ENCODE results near the gene GPR78. TPM values are rescaled to one million over a fixed set of nuclear protein-coding genes. Genes with fewer than 3 reads are reported as not detected.

Gene GPR78
- total RNA-seq, 1 experiment from 2014 or later: 3.4 TPM

DNA sequence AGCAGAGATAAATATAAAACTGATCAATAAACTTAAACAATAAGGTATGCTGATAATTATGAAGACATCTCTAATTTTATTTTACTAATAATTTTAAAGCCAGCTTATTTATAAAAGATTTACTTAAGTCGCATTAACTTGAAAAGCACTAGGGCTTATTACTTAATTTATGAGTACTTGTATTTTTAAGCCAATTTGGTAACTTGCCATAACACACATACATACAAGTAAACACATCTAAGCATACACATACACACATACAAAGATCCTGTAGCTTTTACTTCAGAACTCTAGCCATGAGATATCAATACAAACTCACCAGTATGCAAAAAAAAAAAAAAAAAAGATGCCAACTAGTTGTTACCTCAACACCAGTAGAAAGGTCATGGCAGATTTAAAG, 10.0 kb upstream of the GPR78 start:
- H3K4ac ChIP-seq (ENCODE audit: low read depth, low read length): no peak overlapping the region
- H3K27me3 ChIP-seq (ENCODE audit: insufficient read depth, low read length): no peaks in the 10 kb centered on the region
- no peak overlapping the region for H3K18ac ChIP-seq (ENCODE audit: insufficient read length, low read depth, low read length)
- no peak overlapping the region for H2AFZ ChIP-seq (ENCODE audit: low read length)
- no peaks in the 10 kb centered on the region for H3K23me2 ChIP-seq (ENCODE audit: insufficient read length, low read depth, low read length, poor library complexity, severe bottlenecking)
- Mint-ChIP-seq H3K36me3 (ENCODE audit: insufficient read depth in 1 of 3, low read depth in 3 of 3) (peaks cover 0 to 4% (median 0%) of the 10 kb centered on the region in 3 experiments; a peak in 2 of 7 replicates), H3K4me3 (no peak overlapping the region), H3K27ac (no peak overlapping the region), H3K9me3 (peaks cover 0 to 5% of the 10 kb centered on the region in 2 experiments; a peak in 1 of 5 replicates), H3K27me3 (ENCODE audit: low read depth) (no peaks in the 10 kb centered on the region), H3K4me1 (peaks cover 38 to 46% of the 10 kb centered on the region in 2 experiments)
- no peak overlapping the region for H2BK12ac ChIP-seq (ENCODE audit: insufficient read length, low read depth, low read length)
- H2BK15ac ChIP-seq (ENCODE audit: low read depth, low read length): no peak overlapping the region
- peaks cover 8% of the 10 kb centered on the region; the same call in 1 of the 2 replicates for H3K4me1 ChIP-seq (ENCODE audit: insufficient read depth, low read length)
- no peak overlapping the region for H3K4me2 ChIP-seq (ENCODE audit: insufficient read depth, insufficient read length, low read length)
- no peaks in the 10 kb centered on the region for H3K9me3 ChIP-seq (ENCODE audit: control insufficient read depth, low read depth, low read length)
- H3K23ac ChIP-seq (ENCODE audit: insufficient read length, low read depth, low read length): no peak overlapping the region
- H3T11ph ChIP-seq (ENCODE audit: low read length): no peak overlapping the region
- no peak overlapping the region for H3K27ac ChIP-seq (ENCODE audit: insufficient read length, low read depth, low read length)
- H2AK5ac ChIP-seq (ENCODE audit: insufficient read length, low read length): no peak overlapping the region
- no peak overlapping the region for H4K91ac ChIP-seq (ENCODE audit: insufficient read length, low read depth, low read length)
- H3K9ac ChIP-seq (ENCODE audit: extremely low read depth, insufficient read length, low read length): no peak overlapping the region
- no peak for TF ChIP-seq CTCF (conservative IDR thresholded peaks at IDR 0.05)
- H4K8ac ChIP-seq (replicated peaks; ENCODE audit: insufficient read length, low read depth, low read length): no peak overlapping the region
- H4K5ac ChIP-seq (ENCODE audit: insufficient read length, low read depth, low read length): no peak overlapping the region
- DNase-seq: no peak
- H3K56ac ChIP-seq (ENCODE audit: insufficient read length, low read depth, low read length): no peak overlapping the region
- no peaks in the 10 kb centered on the region for H3K79me1 ChIP-seq (ENCODE audit: insufficient read depth, low read depth, low read length, poor library complexity, severe bottlenecking)
- no peaks in the 10 kb centered on the region for H3K79me2 ChIP-seq (ENCODE audit: insufficient read depth, low read length)
- H3K14ac ChIP-seq (ENCODE audit: insufficient read depth, low read length): no peak overlapping the region
- H4K20me1 ChIP-seq (ENCODE audit: control insufficient read depth, insufficient read depth, insufficient read length): no peaks in the 10 kb centered on the region
- H2BK20ac ChIP-seq (ENCODE audit: low read depth, low read length, poor library complexity, severe bottlenecking): no peak overlapping the region
- no peak overlapping the region for H2BK5ac ChIP-seq (ENCODE audit: insufficient read length, low read length)
- no CpG with 5 or more reads among the region's 1 CpG for WGBS (ENCODE audit: extremely low coverage, insufficient read length, low lambda C conversion rate)
- H2BK120ac ChIP-seq (ENCODE audit: low read depth, low read length, poor library complexity, severe bottlenecking): no peak overlapping the region
